ENCODE measurements around the gene ITFG2.

ITFG2 gene

GRCh38 chr12:2853626-2854025 is 41.2 kb downstream of the ITFG2 start:
- Histone ChIP-seq H4K20me1 (ENCODE audit: control insufficient read depth, insufficient read depth, low read depth, low read length) (0 out of 2 replicates have a peak, but pooled peaks cover 3% of the 10 kb centered on the region), H3F3A (ENCODE audit: control insufficient read depth, insufficient read depth) (peaks cover 5% of the 10 kb centered on the region; the same call in 1 of the 2 replicates), H3K27me3 (ENCODE audit: control insufficient read depth, low read length) (no peaks in the 10 kb centered on the region), H3K4me2 (ENCODE audit: low read length) (no peak overlapping the region), H3K79me2 (ENCODE audit: control insufficient read depth, low read length) (no peaks in the 10 kb centered on the region), H3K27ac (ENCODE audit: low read depth, low read length) (no peak overlapping the region), H3K4me3 (ENCODE audit: low read length) (no peak overlapping the region), H3K36me3 (ENCODE audit: control insufficient read depth, low read length) (peaks cover 13% of the 10 kb centered on the region), H3K9me2 (replicated peaks; ENCODE audit: control insufficient read depth, low read length) (no peaks in the 10 kb centered on the region), H3K4me1 (ENCODE audit: control insufficient read depth, low read length) (no peaks in the 10 kb centered on the region), H3K9me3 (ENCODE audit: control insufficient read depth, insufficient read depth, low read length) (no peaks in the 10 kb centered on the region)
- no peak for TF ChIP-seq EZH2phosphoT487 (IDR thresholded peaks at IDR 0.05; ENCODE audit: borderline replicate concordance, low read length)
- TF ChIP-seq, protein P1, sequence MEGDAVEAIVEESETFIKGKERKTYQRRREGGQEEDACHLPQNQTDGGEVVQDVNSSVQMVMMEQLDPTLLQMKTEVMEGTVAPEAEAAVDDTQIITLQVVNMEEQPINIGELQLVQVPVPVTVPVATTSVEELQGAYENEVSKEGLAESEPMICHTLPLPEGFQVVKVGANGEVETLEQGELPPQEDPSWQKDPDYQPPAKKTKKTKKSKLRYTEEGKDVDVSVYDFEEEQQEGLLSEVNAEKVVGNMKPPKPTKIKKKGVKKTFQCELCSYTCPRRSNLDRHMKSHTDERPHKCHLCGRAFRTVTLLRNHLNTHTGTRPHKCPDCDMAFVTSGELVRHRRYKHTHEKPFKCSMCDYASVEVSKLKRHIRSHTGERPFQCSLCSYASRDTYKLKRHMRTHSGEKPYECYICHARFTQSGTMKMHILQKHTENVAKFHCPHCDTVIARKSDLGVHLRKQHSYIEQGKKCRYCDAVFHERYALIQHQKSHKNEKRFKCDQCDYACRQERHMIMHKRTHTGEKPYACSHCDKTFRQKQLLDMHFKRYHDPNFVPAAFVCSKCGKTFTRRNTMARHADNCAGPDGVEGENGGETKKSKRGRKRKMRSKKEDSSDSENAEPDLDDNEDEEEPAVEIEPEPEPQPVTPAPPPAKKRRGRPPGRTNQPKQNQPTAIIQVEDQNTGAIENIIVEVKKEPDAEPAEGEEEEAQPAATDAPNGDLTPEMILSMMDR (IDR thresholded peaks at IDR 0.05; ENCODE audit: low read depth, low read length, poor library complexity, severe bottlenecking), result peak; percentile 70

- Histone ChIP-seq H3K9me3 (ENCODE audit: control insufficient read depth, insufficient read depth, low read length) (no peaks in the 10 kb centered on the region), H3F3A (ENCODE audit: control insufficient read depth, insufficient read depth) (peaks cover 5% of the 10 kb centered on the region; the same call in 1 of the 2 replicates), H3K79me2 (ENCODE audit: control insufficient read depth, low read length) (no peaks in the 10 kb centered on the region), H3K36me3 (ENCODE audit: control insufficient read depth, low read length) (peaks cover 25% of the 10 kb centered on the region), H3K4me1 (ENCODE audit: control insufficient read depth, low read length) (no peaks in the 10 kb centered on the region), H3K9me2 (replicated peaks; ENCODE audit: control insufficient read depth, low read length) (no peaks in the 10 kb centered on the region), H3K27me3 (ENCODE audit: control insufficient read depth, low read length) (no peaks in the 10 kb centered on the region), H3K4me3 (ENCODE audit: low read length) (no peak overlapping the region), H3K4me2 (ENCODE audit: low read length) (no peak overlapping the region), H4K20me1 (ENCODE audit: control insufficient read depth, insufficient read depth, low read depth, low read length) (peaks cover 6% of the 10 kb centered on the region; the same call in 1 of the 2 replicates), H3K27ac (ENCODE audit: low read depth, low read length) (no peak overlapping the region)
- TF ChIP-seq EZH2phosphoT487 (IDR thresholded peaks at IDR 0.05; ENCODE audit: borderline replicate concordance, low read length), result no peak
- TF ChIP-seq, protein P1 (IDR thresholded peaks at IDR 0.05; ENCODE audit: low read depth, low read length, poor library complexity, severe bottlenecking), result no peak
Observed at GRCh38 chr12:2854669-2855453, 42.4 kb downstream of the ITFG2 start.

DNA sequence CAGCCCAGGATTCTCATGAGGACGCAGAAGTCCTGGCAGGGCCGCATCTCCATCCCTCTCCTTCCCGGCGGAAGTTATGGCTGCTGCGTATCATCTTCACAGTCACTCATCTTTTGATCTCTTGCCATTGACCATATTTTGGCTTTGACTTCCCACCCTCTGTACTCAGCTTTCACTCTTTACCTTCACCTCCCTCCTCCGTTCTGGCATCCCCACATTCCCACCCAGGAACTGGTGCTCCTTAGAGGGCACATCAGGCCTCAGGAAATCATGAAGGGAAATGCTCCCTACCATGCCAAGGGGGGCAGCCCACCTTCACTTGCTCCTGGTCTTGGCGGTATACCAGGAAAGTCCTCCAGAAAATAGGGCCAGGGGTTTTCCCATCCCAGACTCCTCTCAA is 43.1 kb downstream of the ITFG2 start:
- Histone ChIP-seq H3K27ac (ENCODE audit: low read depth, low read length) (no peak overlapping the region), H3F3A (ENCODE audit: control insufficient read depth, insufficient read depth) (peaks cover 7% of the 10 kb centered on the region; the same call in 1 of the 2 replicates), H3K36me3 (ENCODE audit: control insufficient read depth, low read length) (peaks cover 30% of the 10 kb centered on the region), H4K20me1 (ENCODE audit: control insufficient read depth, insufficient read depth, low read depth, low read length) (peaks cover 6% of the 10 kb centered on the region; the same call in 1 of the 2 replicates), H3K9me3 (ENCODE audit: control insufficient read depth, insufficient read depth, low read length) (no peaks in the 10 kb centered on the region), H3K79me2 (ENCODE audit: control insufficient read depth, low read length) (no peaks in the 10 kb centered on the region), H3K4me1 (ENCODE audit: control insufficient read depth, low read length) (no peaks in the 10 kb centered on the region), H3K4me3 (ENCODE audit: low read length) (no peak overlapping the region), H3K27me3 (ENCODE audit: control insufficient read depth, low read length) (no peaks in the 10 kb centered on the region), H3K9me2 (replicated peaks; ENCODE audit: control insufficient read depth, low read length) (no peaks in the 10 kb centered on the region), H3K4me2 (ENCODE audit: low read length) (no peak overlapping the region)
- TF ChIP-seq, protein P1 (IDR thresholded peaks at IDR 0.05; ENCODE audit: low read depth, low read length, poor library complexity, severe bottlenecking), result no peak
- TF ChIP-seq EZH2phosphoT487 (IDR thresholded peaks at IDR 0.05; ENCODE audit: borderline replicate concordance, low read length), result no peak

Data from DOHH2 (cell line).